HG03378 (cell line): ENCODE results near the gene ZDHHC5.
"Not testable (repeated sequence)": the region's sequence is repeated elsewhere in the genome, so short reads cannot be mapped to it uniquely, and the experiment has no call there.

Experiments
- ATAC-seq: cut with Tn5 transposase; IDR thresholded peaks from one replicate; pipeline ENCODE4 v1.9.1; 2021; ENCODE audit warnings: mild to moderate bottlenecking, moderate library complexity; ENCODE audit not compliant: unreplicated experiment

Gene ZDHHC5

GRCh38 chr11:57662893-57663292 lies 5.0 kb upstream of the ZDHHC5 start:
- ATAC-seq, result no peak

GRCh38 chr11:57663975-57664374 lies 3.9 kb upstream of the ZDHHC5 start:
- ATAC-seq, result no peak

GRCh38 chr11:57667117-57667735 lies 688 bp upstream of the ZDHHC5 start:
- peak; percentile 72 for ATAC-seq

- ATAC-seq, result no peak
These were observed 494 bp downstream of the ZDHHC5 start for GRCh38 chr11:57668434-57668782.

- ATAC-seq, result no peak
These were observed 6.3 kb downstream of the ZDHHC5 start for GRCh38 chr11:57674251-57674650.

GRCh38 chr11:57675176-57675941 lies 7.4 kb downstream of the ZDHHC5 start:
- no peak for ATAC-seq

- ATAC-seq, result no peak
These were observed 11.5 kb downstream of the ZDHHC5 start for GRCh38 chr11:57679396-57679795.

- no peak for ATAC-seq
These were observed 12.6 kb downstream of the ZDHHC5 start for GRCh38 chr11:57680552-57680874.

GRCh38 chr11:57681168-57681567 lies 13.3 kb downstream of the ZDHHC5 start:
- no peak for ATAC-seq

- not testable (repeated sequence) for ATAC-seq
These were observed 22.6 kb downstream of the ZDHHC5 start for GRCh38 chr11:57690474-57690873.

GRCh38 chr11:57698843-57699365 lies 31.0 kb downstream of the ZDHHC5 start:
- ATAC-seq, result no peak

- ATAC-seq, result no peak
These were observed 31.9 kb downstream of the ZDHHC5 start for GRCh38 chr11:57699813-57700212.

- no peak for ATAC-seq
These were observed 32.5 kb downstream of the ZDHHC5 start for GRCh38 chr11:57700425-57700824.

- no peak for ATAC-seq
These were observed 35.4 kb downstream of the ZDHHC5 start for GRCh38 chr11:57703341-57703740.

- ATAC-seq, result no peak
These were observed 37.0 kb downstream of the ZDHHC5 start for GRCh38 chr11:57704932-57705331.

- not testable (repeated sequence) for ATAC-seq
These were observed 37.5 kb downstream of the ZDHHC5 start for GRCh38 chr11:57705432-57705831.

- no peak for ATAC-seq
These were observed 42.0 kb downstream of the ZDHHC5 start for GRCh38 chr11:57709802-57710367.

GRCh38 chr11:57711414-57712255 lies 43.7 kb downstream of the ZDHHC5 start, which contains the start of gene MED19:
TSS of gene MED19 (minus strand) at chr11:57712215. CDS start at chr11:57712179, 36 bp downstream.
- ATAC-seq, result peak; percentile 37

GRCh38 chr11:57712256-57713150 lies 44.6 kb downstream of the ZDHHC5 start, which contains the start of gene TMX2:
TSS of gene TMX2 (plus strand) at chr11:57712593. CDS start at chr11:57712619, 26 bp downstream.
- peak; percentile 97 for ATAC-seq

- no peak for ATAC-seq
These were observed 45.9 kb downstream of the ZDHHC5 start for GRCh38 chr11:57713835-57714234.
